ENCODE results near the gene POGZ.
A peak's percentile ranks its signal among the peaks of the same experiment; 100 is the strongest.

DNA sequence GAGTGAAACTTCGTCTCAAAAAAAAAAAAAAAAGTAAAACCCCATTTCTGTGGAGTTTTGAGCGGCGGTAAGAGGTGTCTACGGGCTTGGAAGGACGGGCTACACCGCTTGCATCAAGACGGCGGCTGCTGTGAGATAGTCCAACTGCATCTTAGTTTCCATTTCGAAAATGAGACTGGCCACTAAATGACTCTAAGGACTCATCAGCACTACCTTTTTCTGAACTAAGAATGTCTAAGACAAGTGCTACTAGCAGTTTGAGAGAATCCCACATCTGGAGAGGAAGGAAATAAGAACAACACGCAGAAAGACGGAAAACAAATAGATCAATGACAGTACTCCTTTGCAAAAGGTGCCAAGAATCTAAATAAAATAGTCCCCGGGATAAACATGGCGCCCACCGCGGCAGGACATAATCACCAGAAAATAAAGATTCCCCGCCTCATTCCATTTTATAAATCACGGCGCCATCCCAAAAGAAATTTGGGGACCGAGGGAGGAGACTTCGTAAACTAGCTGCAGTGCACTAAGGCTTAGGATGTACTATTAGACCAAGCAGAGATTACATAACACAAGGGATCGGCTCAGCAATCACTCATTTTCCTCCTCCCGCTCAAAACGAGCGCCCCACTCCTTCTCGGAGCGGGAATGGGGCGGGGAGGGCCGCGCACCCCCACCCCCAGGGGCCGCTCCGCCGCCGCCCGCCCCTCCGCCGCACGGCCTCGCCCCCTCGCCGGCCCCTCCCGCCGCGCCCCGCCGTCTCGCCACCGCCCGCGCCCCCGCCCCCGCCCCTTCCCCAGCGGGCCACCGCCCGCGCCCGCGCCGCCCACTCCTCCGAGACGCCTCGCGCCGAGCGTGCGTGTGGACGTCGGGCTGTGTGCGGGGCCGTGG, 1.1 kb downstream of the POGZ start:
- no peak for TF ChIP-seq POLR2A (IDR thresholded peaks at IDR 0.05; ENCODE audit: borderline replicate concordance, extremely low read depth, insufficient read depth, insufficient read length)
- TF ChIP-seq CEBPB (IDR thresholded peaks at IDR 0.05; ENCODE audit: low read depth) = no peak
- no peak for TF ChIP-seq JUND (IDR thresholded peaks at IDR 0.05)
- peak; percentile 37 for TF ChIP-seq POLR2AphosphoS5 (IDR thresholded peaks at IDR 0.05; ENCODE audit: low read depth, low read length)
- no peak for TF ChIP-seq CTCF (IDR thresholded peaks at IDR 0.05 in 2 of 3, conservative IDR thresholded peaks at IDR 0.05 in 1 of 3; ENCODE audit: borderline replicate concordance in 1 of 3, insufficient read depth in 1 of 3, low read depth in 2 of 3, low read length in 2 of 3)
- TF ChIP-seq ZFX (IDR thresholded peaks at IDR 0.05) = no peak
- no peak for TF ChIP-seq RAD21 (IDR thresholded peaks at IDR 0.05; ENCODE audit: low read depth)
- TF ChIP-seq, protein P1, sequence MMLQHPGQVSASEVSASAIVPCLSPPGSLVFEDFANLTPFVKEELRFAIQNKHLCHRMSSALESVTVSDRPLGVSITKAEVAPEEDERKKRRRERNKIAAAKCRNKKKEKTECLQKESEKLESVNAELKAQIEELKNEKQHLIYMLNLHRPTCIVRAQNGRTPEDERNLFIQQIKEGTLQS (IDR thresholded peaks at IDR 0.05) = no peak
- TF ChIP-seq YY1 (IDR thresholded peaks at IDR 0.05; ENCODE audit: extremely low read depth, insufficient replicate concordance, low read depth, low read length) = peak; percentile 89

Data from HCT116 (cell line).